ENCODE measurements around the gene C5. TPM values are rescaled to one million over a fixed set of nuclear protein-coding genes. Genes with fewer than 3 reads are reported as not detected.

C5 gene
- total RNA-seq, 1 experiment from 2014 or later, result 0.74 TPM

DNA sequence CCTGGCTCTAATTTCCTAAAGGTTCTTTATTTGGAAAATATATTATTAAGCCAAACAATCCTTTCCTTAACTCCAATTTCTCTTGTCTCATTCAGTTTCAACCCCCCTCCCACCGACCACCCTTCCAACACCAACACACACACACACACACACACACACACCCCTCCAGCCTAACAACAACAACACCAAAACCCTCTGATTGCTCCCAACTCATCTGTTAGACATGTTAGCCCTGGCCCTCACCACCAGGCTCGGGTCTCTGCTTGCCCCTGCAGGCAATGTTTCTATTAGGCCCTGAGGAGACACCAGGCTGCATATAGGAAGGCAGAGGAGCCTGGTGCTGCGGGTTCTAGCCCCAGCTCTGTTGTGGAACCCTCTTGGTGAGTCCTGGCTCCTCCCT is 105.1 kb downstream of the C5 start:
- H2BK120ac ChIP-seq (ENCODE audit: low read depth, low read length, poor library complexity, severe bottlenecking), result no peak overlapping the region
- H3K4me3 Mint-ChIP-seq, result no peak overlapping the region

More for the DNA sequence above, 105.1 kb downstream of the C5 start:
- no peaks in the 10 kb centered on the region; the same call in 1 of the 2 replicates for H3K4me1 ChIP-seq (ENCODE audit: insufficient read depth, low read length)
- Mint-ChIP-seq H3K36me3 (ENCODE audit: insufficient read depth in 1 of 3, low read depth in 3 of 3) (no peaks in the 10 kb centered on the region), H3K9me3 (no peaks in the 10 kb centered on the region), H3K27me3 (ENCODE audit: low read depth) (no peaks in the 10 kb centered on the region), H3K4me1 (peaks cover 30 to 33% of the 10 kb centered on the region in 2 experiments), H3K27ac (no peak overlapping the region)
- H2BK5ac ChIP-seq (ENCODE audit: insufficient read length, low read length), result no peak overlapping the region
- no peak overlapping the region for H3K56ac ChIP-seq (ENCODE audit: insufficient read length, low read depth, low read length)
- H2AK5ac ChIP-seq (ENCODE audit: insufficient read length, low read length), result no peak overlapping the region
- no peak overlapping the region for H2AFZ ChIP-seq (ENCODE audit: low read length)
- H4K5ac ChIP-seq (ENCODE audit: insufficient read length, low read depth, low read length), result no peak overlapping the region
- no peaks in the 10 kb centered on the region for H3K79me2 ChIP-seq (ENCODE audit: insufficient read depth, low read length)
- no peak overlapping the region for H3K9ac ChIP-seq (ENCODE audit: extremely low read depth, insufficient read length, low read length)
- no peak overlapping the region for H4K91ac ChIP-seq (ENCODE audit: insufficient read length, low read depth, low read length)
- TF ChIP-seq, protein P1, sequence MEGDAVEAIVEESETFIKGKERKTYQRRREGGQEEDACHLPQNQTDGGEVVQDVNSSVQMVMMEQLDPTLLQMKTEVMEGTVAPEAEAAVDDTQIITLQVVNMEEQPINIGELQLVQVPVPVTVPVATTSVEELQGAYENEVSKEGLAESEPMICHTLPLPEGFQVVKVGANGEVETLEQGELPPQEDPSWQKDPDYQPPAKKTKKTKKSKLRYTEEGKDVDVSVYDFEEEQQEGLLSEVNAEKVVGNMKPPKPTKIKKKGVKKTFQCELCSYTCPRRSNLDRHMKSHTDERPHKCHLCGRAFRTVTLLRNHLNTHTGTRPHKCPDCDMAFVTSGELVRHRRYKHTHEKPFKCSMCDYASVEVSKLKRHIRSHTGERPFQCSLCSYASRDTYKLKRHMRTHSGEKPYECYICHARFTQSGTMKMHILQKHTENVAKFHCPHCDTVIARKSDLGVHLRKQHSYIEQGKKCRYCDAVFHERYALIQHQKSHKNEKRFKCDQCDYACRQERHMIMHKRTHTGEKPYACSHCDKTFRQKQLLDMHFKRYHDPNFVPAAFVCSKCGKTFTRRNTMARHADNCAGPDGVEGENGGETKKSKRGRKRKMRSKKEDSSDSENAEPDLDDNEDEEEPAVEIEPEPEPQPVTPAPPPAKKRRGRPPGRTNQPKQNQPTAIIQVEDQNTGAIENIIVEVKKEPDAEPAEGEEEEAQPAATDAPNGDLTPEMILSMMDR (conservative IDR thresholded peaks at IDR 0.05), result no peak
- H3K79me1 ChIP-seq (ENCODE audit: insufficient read depth, low read depth, low read length, poor library complexity, severe bottlenecking), result no peaks in the 10 kb centered on the region
- no peak for DNase-seq
- H3K4me2 ChIP-seq (ENCODE audit: insufficient read depth, insufficient read length, low read length), result no peak overlapping the region
- H3K27me3 ChIP-seq (ENCODE audit: insufficient read depth, low read length), result no peaks in the 10 kb centered on the region
- no peak overlapping the region for H3K23ac ChIP-seq (ENCODE audit: insufficient read length, low read depth, low read length)
- H3K4ac ChIP-seq (ENCODE audit: low read depth, low read length), result no peak overlapping the region
- H3K14ac ChIP-seq (ENCODE audit: insufficient read depth, low read length), result no peak overlapping the region
- no peaks in the 10 kb centered on the region for H4K20me1 ChIP-seq (ENCODE audit: control insufficient read depth, insufficient read depth, insufficient read length)
- no peak overlapping the region for H3K18ac ChIP-seq (ENCODE audit: insufficient read length, low read depth, low read length)
- H3T11ph ChIP-seq (ENCODE audit: low read length), result no peak overlapping the region
- no peak overlapping the region for H2BK20ac ChIP-seq (ENCODE audit: low read depth, low read length, poor library complexity, severe bottlenecking)
- H4K8ac ChIP-seq (replicated peaks; ENCODE audit: insufficient read length, low read depth, low read length), result no peak overlapping the region
- no peaks in the 10 kb centered on the region for H3K9me3 ChIP-seq (ENCODE audit: control insufficient read depth, low read depth, low read length)
- H2BK12ac ChIP-seq (ENCODE audit: insufficient read length, low read depth, low read length), result no peak overlapping the region
- H2BK15ac ChIP-seq (ENCODE audit: low read depth, low read length), result no peak overlapping the region
- H3K27ac ChIP-seq (ENCODE audit: insufficient read length, low read depth, low read length), result no peak overlapping the region
- WGBS (ENCODE audit: extremely low coverage, insufficient read length, low lambda C conversion rate), result no CpG with 5 or more reads among the region's 3 CpGs
- H3K23me2 ChIP-seq (ENCODE audit: insufficient read length, low read depth, low read length, poor library complexity, severe bottlenecking), result no peaks in the 10 kb centered on the region

Measured in H9 (cell line).